ENCODE measurements around the gene BLTP3B.
A peak's percentile ranks its signal among the peaks of the same experiment; 100 is the strongest.

BLTP3B gene

GRCh38 chr12:100154474-100155247 is 12.0 kb upstream of the BLTP3B start:
- no peak overlapping the region for H2AFZ ChIP-seq (ENCODE audit: low read depth, low read length)
- no peaks in the 10 kb centered on the region for H3K36me3 ChIP-seq (ENCODE audit: insufficient read depth, low read length)
- H3K27me3 ChIP-seq (ENCODE audit: insufficient read depth, low read length) = no peaks in the 10 kb centered on the region
- H3K4me1 ChIP-seq (ENCODE audit: insufficient read depth, low read length) = no peaks in the 10 kb centered on the region
- H3K9me3 ChIP-seq (ENCODE audit: low read length) = no peaks in the 10 kb centered on the region
- no peak overlapping the region for H3K4me3 ChIP-seq (ENCODE audit: low read length)

- H3K27me3 ChIP-seq (ENCODE audit: insufficient read depth, low read length) = no peaks in the 10 kb centered on the region
- no peaks in the 10 kb centered on the region for H3K4me1 ChIP-seq (ENCODE audit: insufficient read depth, low read length)
- no peak overlapping the region for H2AFZ ChIP-seq (ENCODE audit: low read depth, low read length)
- H3K4me3 ChIP-seq (ENCODE audit: low read length) = no peak overlapping the region
- no peaks in the 10 kb centered on the region for H3K9me3 ChIP-seq (ENCODE audit: low read length)
- no peaks in the 10 kb centered on the region for H3K36me3 ChIP-seq (ENCODE audit: insufficient read depth, low read length)
Observed at GRCh38 chr12:100153131-100153530, 10.5 kb upstream of the BLTP3B start.

GRCh38 chr12:100151769-100152168 is 9.1 kb upstream of the BLTP3B start:
- H3K4me3 ChIP-seq (ENCODE audit: low read length) = no peak overlapping the region
- peaks cover 5% of the 10 kb centered on the region for H3K4me1 ChIP-seq (ENCODE audit: insufficient read depth, low read length)
- no peaks in the 10 kb centered on the region for H3K27me3 ChIP-seq (ENCODE audit: insufficient read depth, low read length)
- no peaks in the 10 kb centered on the region for H3K36me3 ChIP-seq (ENCODE audit: insufficient read depth, low read length)
- no peaks in the 10 kb centered on the region for H3K9me3 ChIP-seq (ENCODE audit: low read length)
- H2AFZ ChIP-seq (ENCODE audit: low read depth, low read length) = no peak overlapping the region

GRCh38 chr12:100146252-100146651 is 3.6 kb upstream of the BLTP3B start:
- H3K27me3 ChIP-seq (ENCODE audit: insufficient read depth, low read length) = no peaks in the 10 kb centered on the region
- no peaks in the 10 kb centered on the region for H3K9me3 ChIP-seq (ENCODE audit: low read length)
- no peaks in the 10 kb centered on the region for H3K36me3 ChIP-seq (ENCODE audit: insufficient read depth, low read length)
- peaks cover 10% of the 10 kb centered on the region for H3K4me1 ChIP-seq (ENCODE audit: insufficient read depth, low read length)
- no peak overlapping the region for H2AFZ ChIP-seq (ENCODE audit: low read depth, low read length)
- no peak overlapping the region for H3K4me3 ChIP-seq (ENCODE audit: low read length)

- no peak overlapping the region for H2AFZ ChIP-seq (ENCODE audit: low read depth, low read length)
- no peaks in the 10 kb centered on the region for H3K27me3 ChIP-seq (ENCODE audit: insufficient read depth, low read length)
- no peak overlapping the region for H3K4me3 ChIP-seq (ENCODE audit: low read length)
- peaks cover 10% of the 10 kb centered on the region for H3K4me1 ChIP-seq (ENCODE audit: insufficient read depth, low read length)
- H3K36me3 ChIP-seq (ENCODE audit: insufficient read depth, low read length) = no peaks in the 10 kb centered on the region
- H3K9me3 ChIP-seq (ENCODE audit: low read length) = no peaks in the 10 kb centered on the region
Observed at GRCh38 chr12:100145643-100146042, 3.0 kb upstream of the BLTP3B start.

- Histone ChIP-seq H3K36me3 (ENCODE audit: insufficient read depth, low read length) (no peaks in the 10 kb centered on the region), H3K27me3 (ENCODE audit: insufficient read depth, low read length) (no peaks in the 10 kb centered on the region), H3K4me3 (ENCODE audit: low read length) (peak overlapping the region; percentile 88), H2AFZ (ENCODE audit: low read depth, low read length) (peak overlapping the region; percentile 72), H3K9me3 (ENCODE audit: low read length) (no peaks in the 10 kb centered on the region), H3K4me1 (ENCODE audit: insufficient read depth, low read length) (peaks cover 13% of the 10 kb centered on the region)
Observed at GRCh38 chr12:100141998-100142850, 450 bp downstream of the BLTP3B start.

GRCh38 chr12:100141666-100141997 is 1.0 kb downstream of the BLTP3B start:
- peak overlapping the region; percentile 88 for H3K4me3 ChIP-seq (ENCODE audit: low read length)
- peak overlapping the region; percentile 72 for H2AFZ ChIP-seq (ENCODE audit: low read depth, low read length)
- H3K9me3 ChIP-seq (ENCODE audit: low read length) = no peaks in the 10 kb centered on the region
- peaks cover 7% of the 10 kb centered on the region for H3K4me1 ChIP-seq (ENCODE audit: insufficient read depth, low read length)
- no peaks in the 10 kb centered on the region for H3K27me3 ChIP-seq (ENCODE audit: insufficient read depth, low read length)
- H3K36me3 ChIP-seq (ENCODE audit: insufficient read depth, low read length) = no peaks in the 10 kb centered on the region

GRCh38 chr12:100138803-100139098 is 3.9 kb downstream of the BLTP3B start:
- H2AFZ ChIP-seq (ENCODE audit: low read depth, low read length) = no peak overlapping the region
- no peaks in the 10 kb centered on the region for H3K27me3 ChIP-seq (ENCODE audit: insufficient read depth, low read length)
- H3K9me3 ChIP-seq (ENCODE audit: low read length) = no peaks in the 10 kb centered on the region
- no peak overlapping the region for H3K4me3 ChIP-seq (ENCODE audit: low read length)
- H3K4me1 ChIP-seq (ENCODE audit: insufficient read depth, low read length) = peaks cover 2% of the 10 kb centered on the region
- no peaks in the 10 kb centered on the region for H3K36me3 ChIP-seq (ENCODE audit: insufficient read depth, low read length)

GRCh38 chr12:100138048-100138802 is 4.4 kb downstream of the BLTP3B start:
- Histone ChIP-seq H3K4me1 (ENCODE audit: insufficient read depth, low read length) (peaks cover 2% of the 10 kb centered on the region), H3K36me3 (ENCODE audit: insufficient read depth, low read length) (no peaks in the 10 kb centered on the region), H3K4me3 (ENCODE audit: low read length) (no peak overlapping the region), H3K9me3 (ENCODE audit: low read length) (no peaks in the 10 kb centered on the region), H2AFZ (ENCODE audit: low read depth, low read length) (no peak overlapping the region), H3K27me3 (ENCODE audit: insufficient read depth, low read length) (no peaks in the 10 kb centered on the region)

GRCh38 chr12:100133200-100133599 is 9.5 kb downstream of the BLTP3B start:
- Histone ChIP-seq H3K9me3 (ENCODE audit: low read length) (no peaks in the 10 kb centered on the region), H3K4me1 (ENCODE audit: insufficient read depth, low read length) (peaks cover 2% of the 10 kb centered on the region), H2AFZ (ENCODE audit: low read depth, low read length) (no peak overlapping the region), H3K36me3 (ENCODE audit: insufficient read depth, low read length) (no peaks in the 10 kb centered on the region), H3K4me3 (ENCODE audit: low read length) (no peak overlapping the region), H3K27me3 (ENCODE audit: insufficient read depth, low read length) (no peaks in the 10 kb centered on the region)

GRCh38 chr12:100128512-100128908 is 14.2 kb downstream of the BLTP3B start:
- Histone ChIP-seq H3K9me3 (ENCODE audit: low read length) (no peaks in the 10 kb centered on the region), H3K36me3 (ENCODE audit: insufficient read depth, low read length) (no peaks in the 10 kb centered on the region), H3K27me3 (ENCODE audit: insufficient read depth, low read length) (no peaks in the 10 kb centered on the region), H2AFZ (ENCODE audit: low read depth, low read length) (no peak overlapping the region), H3K4me3 (ENCODE audit: low read length) (no peak overlapping the region), H3K4me1 (ENCODE audit: insufficient read depth, low read length) (no peaks in the 10 kb centered on the region)

GRCh38 chr12:100127766-100128511 is 14.7 kb downstream of the BLTP3B start:
- H3K4me1 ChIP-seq (ENCODE audit: insufficient read depth, low read length) = no peaks in the 10 kb centered on the region
- H3K27me3 ChIP-seq (ENCODE audit: insufficient read depth, low read length) = no peaks in the 10 kb centered on the region
- no peak overlapping the region for H2AFZ ChIP-seq (ENCODE audit: low read depth, low read length)
- no peaks in the 10 kb centered on the region for H3K36me3 ChIP-seq (ENCODE audit: insufficient read depth, low read length)
- no peaks in the 10 kb centered on the region for H3K9me3 ChIP-seq (ENCODE audit: low read length)
- H3K4me3 ChIP-seq (ENCODE audit: low read length) = no peak overlapping the region
